PC-3 (cell line): ENCODE results near the gene PKN1. TPM values are rescaled to one million over a fixed set of nuclear protein-coding genes. Genes with fewer than 3 reads are reported as not detected.

Experiments used
- ATAC-seq: fragments of 200-7000 bp; cut with Tn5 transposase; 2 replicates; pipeline ENCODE4 v1.9.1; 2020; ENCODE audit warnings: mild to moderate bottlenecking, moderate library complexity
- BruUV-seq: library from RNA; stranded (reverse); fragments of 400-500 nt; replicated peaks from 2 replicates; lab custom pipeline; 2021; lab: Mats Ljungman, UMichigan
- CTCF ChIA-PET: fragments of 300-600 bp; sonication (Branson Sonifier 250); formaldehyde crosslinking; loops from one replicate; lab custom pipeline; 2022; ENCODE audit warnings: antibody characterized with exemption; lab: Charles Lee
- POLR2A ChIA-PET: fragments of 300-600 bp; sonication (Branson Sonifier 250); formaldehyde crosslinking; loops from one replicate; lab custom pipeline; 2022; ENCODE audit warnings: antibody characterized with exemption; ENCODE audit not compliant: unreplicated experiment; lab: Charles Lee
- DNase-seq: peaks from one replicate; pipeline ENCODE4 v3.0.0-alpha.2; 2015
- H2AFZ ChIP-seq: fragments of 300-600 bp; sonication (generic); 2 replicates; pipeline ENCODE4 v1.6.0; 2016; ENCODE audit warnings: antibody characterized with exemption, low read length
- H3F3A ChIP-seq: fragments of 300-600 bp; sonication (generic); one replicate; pipeline ENCODE4 v1.6.0; 2017; ENCODE audit warnings: antibody characterized with exemption, low read length, control low read depth, mild to moderate bottlenecking; ENCODE audit not compliant: unreplicated experiment
- H3K27ac ChIP-seq: fragments of 300-600 bp; sonication (generic); 2 replicates; pipeline ENCODE4 v1.5.1; 2016; ENCODE audit warnings: mild to moderate bottlenecking, low read length
- H3K27me3 ChIP-seq: fragments of 300-600 bp; sonication (generic); 2 replicates; pipeline ENCODE4 v1.6.1; 2016; ENCODE audit warnings: low read length, mixed read lengths
- H3K36me3 ChIP-seq: fragments of 300-600 bp; sonication (generic); 2 replicates; pipeline ENCODE4 v1.6.1; 2016; ENCODE audit warnings: low read depth, mixed run types, low read length, mixed read lengths
- H3K4me1 ChIP-seq: fragments of 300-600 bp; sonication (generic); 2 replicates; pipeline ENCODE4 v1.5.1; 2016; ENCODE audit warnings: low read length; ENCODE audit not compliant: insufficient read depth
- H3K4me2 ChIP-seq: fragments of 300-600 bp; sonication (generic); 2 replicates; pipeline ENCODE4 v1.6.0; 2016; ENCODE audit warnings: low read length
- H3K4me3 ChIP-seq: fragments of 300-600 bp; sonication (generic); 2 replicates; pipeline ENCODE4 v1.5.1; 2016; ENCODE audit warnings: mild to moderate bottlenecking, low read length, mixed read lengths
- H3K79me2 ChIP-seq: fragments of 300-600 bp; sonication (generic); 2 replicates; pipeline ENCODE4 v1.6.1; 2017; ENCODE audit warnings: low read length, mixed read lengths
- H3K9ac ChIP-seq: fragments of 300-600 bp; sonication (generic); 2 replicates; pipeline ENCODE4 v1.6.0; 2016; ENCODE audit warnings: mild to moderate bottlenecking, low read length
- H3K9me2 ChIP-seq: fragments of 300-600 bp; sonication (generic); replicated peaks from 2 replicates; pipeline ENCODE4 v1.6.1; 2016; ENCODE audit warnings: mixed run types, low read length, mixed read lengths
- H3K9me3 ChIP-seq: fragments of 300-600 bp; sonication (generic); 2 replicates; pipeline ENCODE4 v1.6.1; 2016; ENCODE audit warnings: low read length, mixed read lengths
- H4K20me1 ChIP-seq: fragments of 300-600 bp; sonication (generic); 2 replicates; pipeline ENCODE4 v1.6.1; 2016; ENCODE audit warnings: low read length, mixed read lengths
- EZH2 ChIP-seq: fragments of 300-600 bp; sonication (generic); IDR thresholded peaks from one replicate; pipeline ENCODE4 v1.6.1; 2017; ENCODE audit warnings: antibody characterized with exemption, mild to moderate bottlenecking, low read length; ENCODE audit not compliant: unreplicated experiment
- EZH2phosphoT487 ChIP-seq: fragments of 300-600 bp; sonication (generic); IDR thresholded peaks from 2 replicates; pipeline ENCODE4 v1.6.1; 2018; ENCODE audit warnings: mild to moderate bottlenecking, antibody characterized with exemption, low read length, borderline replicate concordance
- intact Hi-C: fragments of 100-400 bp; cut with micrococcal nuclease; formaldehyde crosslinking; loops from 2 replicates; pipeline ENCODE4 v1.9.0; 2023
- total RNA-seq: library from RNA; depleted of rRNA; stranded (reverse); fragments of >200 nt; gene quantifications from 2 replicates; pipeline ENCODE4 v1.2.3, GENCODE V29; 2014
- TF ChIP-seq, protein P1 (sequence below): fragments of 300-600 bp; sonication (generic); conservative IDR thresholded peaks from 2 replicates; pipeline ENCODE4 v1.5.1; 2017; ENCODE audit warnings: antibody characterized with exemption, low read depth, mild to moderate bottlenecking, low read length

Gene PKN1
- total RNA-seq, 1 experiment from 2014 or later = 186 TPM

DNA sequence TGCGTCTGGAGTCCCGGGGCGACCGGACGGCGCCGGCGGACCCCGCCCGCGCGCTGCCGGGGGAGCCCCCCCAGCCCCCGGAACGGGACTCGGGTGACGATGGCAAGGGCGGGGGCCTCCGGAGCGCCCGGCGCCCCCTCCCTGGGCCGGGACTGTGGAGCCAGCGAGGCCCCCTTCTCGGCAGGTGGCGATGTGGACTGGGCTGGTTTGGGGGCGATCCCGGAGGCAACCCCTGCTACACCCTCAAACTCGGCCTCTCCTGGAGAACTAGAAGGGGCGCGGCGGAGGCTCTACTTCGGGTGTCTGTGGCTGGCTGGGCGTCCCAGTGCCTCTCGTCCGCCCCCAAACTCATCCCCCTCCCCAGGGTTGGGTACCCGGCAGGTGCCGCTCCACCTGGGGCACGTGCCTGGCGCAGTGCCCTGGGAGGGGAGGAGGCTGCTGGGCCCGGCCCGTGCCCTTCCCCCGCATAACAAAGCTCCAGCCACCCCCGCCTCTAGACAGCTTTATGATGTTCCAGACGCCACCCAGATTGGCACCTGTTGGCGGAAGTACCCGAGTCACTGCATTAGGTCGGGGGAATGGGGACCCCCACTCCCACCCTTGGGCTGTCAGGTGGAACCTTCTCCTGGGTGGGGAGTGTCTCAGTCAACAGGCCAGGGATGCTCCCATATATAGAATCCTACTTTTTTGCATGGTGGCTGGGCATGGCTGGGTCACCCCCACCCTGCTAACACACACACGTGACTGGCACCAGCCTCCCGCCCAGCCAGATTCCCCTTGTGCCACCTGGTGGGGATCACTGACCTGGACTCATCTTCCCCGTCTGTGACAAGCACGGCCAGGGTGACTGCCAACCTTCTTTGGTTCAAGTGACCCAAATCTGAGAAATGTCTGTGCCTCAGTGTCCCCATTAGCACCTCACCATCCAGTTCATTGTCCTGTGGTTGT lies 722 bp downstream of the PKN1 start:
- Histone ChIP-seq H3K4me3 (peak overlapping the region; percentile 84), H3K79me2 (peaks cover 54% of the 10 kb centered on the region), H3K9ac (peak overlapping the region; percentile 77), H3K9me3 (no peaks in the 10 kb centered on the region), H3K27ac (peak overlapping the region; percentile 60), H3K27me3 (no peaks in the 10 kb centered on the region), H3K4me2 (peak overlapping the region; percentile 92), H2AFZ (peak overlapping the region; percentile 90), H4K20me1 (no peaks in the 10 kb centered on the region), H3K9me2 (no peaks in the 10 kb centered on the region), H3K36me3 (peaks cover 3% of the 10 kb centered on the region; the same call in 1 of the 2 replicates), H3K4me1 (peaks cover 24% of the 10 kb centered on the region), H3F3A (no peaks in the 10 kb centered on the region)
- POLR2A ChIA-PET = no interaction called here
- no peak for TF ChIP-seq EZH2phosphoT487
- TF ChIP-seq, protein P1, sequence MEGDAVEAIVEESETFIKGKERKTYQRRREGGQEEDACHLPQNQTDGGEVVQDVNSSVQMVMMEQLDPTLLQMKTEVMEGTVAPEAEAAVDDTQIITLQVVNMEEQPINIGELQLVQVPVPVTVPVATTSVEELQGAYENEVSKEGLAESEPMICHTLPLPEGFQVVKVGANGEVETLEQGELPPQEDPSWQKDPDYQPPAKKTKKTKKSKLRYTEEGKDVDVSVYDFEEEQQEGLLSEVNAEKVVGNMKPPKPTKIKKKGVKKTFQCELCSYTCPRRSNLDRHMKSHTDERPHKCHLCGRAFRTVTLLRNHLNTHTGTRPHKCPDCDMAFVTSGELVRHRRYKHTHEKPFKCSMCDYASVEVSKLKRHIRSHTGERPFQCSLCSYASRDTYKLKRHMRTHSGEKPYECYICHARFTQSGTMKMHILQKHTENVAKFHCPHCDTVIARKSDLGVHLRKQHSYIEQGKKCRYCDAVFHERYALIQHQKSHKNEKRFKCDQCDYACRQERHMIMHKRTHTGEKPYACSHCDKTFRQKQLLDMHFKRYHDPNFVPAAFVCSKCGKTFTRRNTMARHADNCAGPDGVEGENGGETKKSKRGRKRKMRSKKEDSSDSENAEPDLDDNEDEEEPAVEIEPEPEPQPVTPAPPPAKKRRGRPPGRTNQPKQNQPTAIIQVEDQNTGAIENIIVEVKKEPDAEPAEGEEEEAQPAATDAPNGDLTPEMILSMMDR = 0 out of 2 replicates have a peak, but pooled peaks have one; percentile 15
- BruUV-seq = TSS peak; percentile 33
- intact Hi-C loops = loop anchor here (2.0 kb wide), 1 partner anchor 15 kb away; the partner anchor contains the start of gene DDX39A
- CTCF ChIA-PET = interaction anchor here (0.5 to 0.7 kb wide), 2 partner anchors 33 to 72 kb away, joined by 4 read pairs; no protein-coding TSS in a partner anchor
- ATAC-seq (peak; percentile 19), DNase-seq (peak; percentile 47)

DNA sequence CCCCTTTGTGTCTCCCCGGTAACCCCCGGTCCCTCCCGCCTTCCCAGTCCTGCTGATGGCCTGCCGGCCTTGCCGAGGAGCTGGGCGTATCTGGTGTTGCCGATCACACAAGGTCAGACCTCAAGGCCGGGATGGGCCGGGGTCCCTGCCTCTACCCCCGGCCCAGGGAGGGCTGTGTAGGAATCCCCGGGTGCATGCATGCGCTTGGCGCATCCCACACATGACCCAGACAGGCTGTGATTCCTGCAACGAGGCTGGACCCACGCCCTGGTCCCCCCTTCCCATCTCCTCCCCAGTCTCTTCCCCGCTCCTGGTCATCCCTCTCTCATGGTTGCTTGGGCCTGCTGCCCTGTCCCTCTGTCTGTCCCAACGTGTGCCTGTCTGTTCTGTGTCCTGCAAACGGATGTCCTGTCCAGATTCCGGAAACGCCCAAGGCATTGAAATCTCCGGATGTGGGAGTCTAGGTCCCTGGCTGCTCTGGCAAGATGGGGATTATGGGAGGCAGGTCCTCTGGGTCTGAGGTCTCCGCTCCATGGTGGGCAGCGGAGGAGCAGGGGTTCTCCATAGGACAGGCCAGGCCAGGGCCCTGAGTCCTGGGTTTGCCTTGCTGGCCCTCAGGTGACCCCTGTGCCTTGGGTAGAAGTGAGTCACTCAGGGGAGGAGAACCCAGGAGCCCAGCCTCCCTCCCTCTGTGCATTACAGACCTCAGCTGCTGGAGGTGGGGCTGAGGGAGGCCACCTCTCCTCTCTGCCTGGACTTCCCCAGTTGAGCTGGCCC lies 1.6 kb downstream of the PKN1 start:
- no peaks in the 10 kb centered on the region for H4K20me1 ChIP-seq
- H3F3A ChIP-seq = no peaks in the 10 kb centered on the region
- no peaks in the 10 kb centered on the region for H3K27me3 ChIP-seq
- TF ChIP-seq EZH2 = no peak
- TF ChIP-seq, protein P1 = no peak
- TF ChIP-seq EZH2phosphoT487 = no peak
- peak; percentile 80 for ATAC-seq
- H3K79me2 ChIP-seq = peaks cover 61% of the 10 kb centered on the region
- H3K36me3 ChIP-seq = peaks cover 3% of the 10 kb centered on the region; the same call in 1 of the 2 replicates
- BruUV-seq = no TSS peak
- no peaks in the 10 kb centered on the region for H3K9me2 ChIP-seq
- intact Hi-C loops = loop anchor here (2.0 kb wide), 1 partner anchor 16 kb away; the partner anchor contains the start of gene DDX39A
- H3K4me3 ChIP-seq = peak overlapping the region; percentile 84
- H3K4me2 ChIP-seq = peak overlapping the region; percentile 92
- H3K4me1 ChIP-seq = peaks cover 24% of the 10 kb centered on the region
- peak; percentile 78 for DNase-seq
- POLR2A ChIA-PET = interaction anchor here (0.6 kb wide), 1 partner anchor 11 kb away, joined by 33 read pairs; no protein-coding TSS in a partner anchor
- H3K9me3 ChIP-seq = no peaks in the 10 kb centered on the region
- peak overlapping the region; percentile 77 for H3K9ac ChIP-seq
- peak overlapping the region; percentile 60 for H3K27ac ChIP-seq
- CTCF ChIA-PET = interaction anchor here (0.6 kb wide), 1 partner anchor 173 kb away, joined by 4 read pairs; no protein-coding TSS in a partner anchor
- peak overlapping the region; percentile 90 for H2AFZ ChIP-seq
